Gastrocnemius medialis (tissue), 4 donors: ENCODE data around the gene NPFF. TPM values are rescaled to one million over a fixed set of nuclear protein-coding genes. Genes with fewer than 3 reads are reported as not detected.

Experiments used
- ATAC-seq, 2 donors: fragments of 150-250 bp; one replicate each; pipeline ENCODE4 v1.9.1; 2016
- DNase-seq, 2 donors: peaks; one replicate each; pipeline ENCODE4 v3.0.0-alpha.2; 2019
- H3K27ac ChIP-seq, 4 donors: fragments of 200-600 bp; sonication (generic); 1 replicate in 1 of 4; 2 replicates in 3 of 4; pipeline ENCODE4 v1.5.1; 2016 to 2018; ENCODE audit warnings: mild to moderate bottlenecking in 2 of 4, moderate library complexity in 1 of 4
- H3K27me3 ChIP-seq, 3 donors: fragments of 200-600 bp; sonication (generic) in 2 of 3; 1 replicate in 1 of 3; 2 replicates in 2 of 3; pipeline versions ENCODE4 v1.5.1 to v1.6.0; 2016 to 2019; ENCODE audit warnings: mild to moderate bottlenecking in 1 of 3, moderate library complexity in 1 of 3
- H3K36me3 ChIP-seq, 2 donors: fragments of 200-600 bp; sonication (generic) in 1 of 2; one replicate each; pipeline ENCODE4 v1.5.1; 2017 to 2018
- H3K4me1 ChIP-seq, 2 donors: fragments of 200-600 bp; sonication (generic) in 1 of 2; one replicate each; pipeline ENCODE4 v1.5.1; 2016 to 2017; ENCODE audit warnings: mild to moderate bottlenecking in 2 of 2
- H3K4me3 ChIP-seq, 4 donors: fragments of 200-600 bp; sonication (generic) in 3 of 4; 1 replicate in 1 of 4; 2 replicates in 3 of 4; pipeline ENCODE4 v1.5.1; 2016 to 2019; ENCODE audit warnings: mild to moderate bottlenecking in 2 of 4
- H3K9me3 ChIP-seq, 3 donors: fragments of 200-600 bp; sonication (generic) in 2 of 3; 1 replicate in 1 of 3; 2 replicates in 2 of 3; pipeline ENCODE4 v1.5.1; 2016 to 2019
- POLR2A ChIP-seq, 2 donors: fragments of 450-650 bp; IDR thresholded peaks; one replicate each; pipeline ENCODE4 v1.6.1; 2017; ENCODE audit warnings: antibody characterized with exemption in 2 of 2, mild to moderate bottlenecking in 2 of 2, moderate library complexity in 2 of 2
- in situ Hi-C, 4 donors: fragments of 200-750 bp; cut with MboI; loops; one replicate each; pipeline versions ENCODE4 v1.15.0 to v1.8.0; 2017; ENCODE audit warnings: low sequenced_read_pairs in 4 of 4
- intact Hi-C: fragments of 100-400 bp; cut with DNase I; formaldehyde crosslinking; loops from one replicate; pipeline ENCODE4 v1.15.1; 2023; ENCODE audit warnings: low total_unique reads
- total RNA-seq, 4 donors: library from RNA; depleted of rRNA; stranded (reverse); fragments of >200 nt; gene quantifications; one replicate each; pipeline versions ENCODE4 v1.1.0 to v1.2.3, GENCODE V29; 2016
- TF ChIP-seq, protein P1 (sequence below), 5 experiments: fragments of 450-650 bp in 3 of 5; fragments of 200-600 bp in 2 of 5; sonication (generic) in 2 of 5; IDR thresholded peaks in 4 of 5; conservative IDR thresholded peaks in 1 of 5; 1 replicate in 4 of 5; 2 replicates in 1 of 5; pipeline ENCODE4 v1.5.1; 2016 to 2019; ENCODE audit warnings: antibody characterized with exemption in 5 of 5, mild to moderate bottlenecking in 3 of 5, moderate library complexity in 3 of 5

Gene NPFF
- total RNA-seq, 4 donors from 2014 or later, result not detected

DNA sequence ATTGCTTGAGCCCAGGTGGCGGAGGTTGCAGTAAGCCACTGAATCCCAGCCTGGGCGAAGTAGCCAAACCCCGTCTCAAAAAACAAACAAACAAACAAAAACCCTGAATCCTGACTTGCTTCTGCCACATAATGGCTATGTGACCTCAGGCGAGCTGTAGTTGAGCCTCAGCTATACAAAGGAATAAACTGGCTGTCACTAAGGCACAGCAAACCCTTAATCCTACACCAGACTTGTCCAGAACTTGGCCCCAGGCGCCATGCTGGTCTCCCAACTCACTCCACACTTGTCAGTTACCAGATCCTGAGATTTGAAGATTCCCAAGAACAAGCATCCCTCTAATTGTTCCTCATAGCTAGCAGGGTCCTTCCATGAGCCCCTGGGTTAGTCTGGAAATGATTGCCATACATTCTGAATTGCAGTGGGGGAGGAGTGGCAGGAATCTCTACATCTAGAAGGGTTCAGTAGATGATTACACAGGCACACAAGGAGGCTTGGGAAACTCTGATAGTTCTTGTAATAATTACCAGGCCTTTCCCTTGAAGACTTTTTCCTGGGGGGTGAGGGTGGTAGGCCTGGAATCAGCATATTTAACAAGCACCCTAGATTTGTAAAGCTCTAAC, 17.9 kb downstream of the NPFF start:
- DNase-seq (peak in 1 of 2 donors; percentile 13), ATAC-seq (no peak)
- TF ChIP-seq, protein P1, sequence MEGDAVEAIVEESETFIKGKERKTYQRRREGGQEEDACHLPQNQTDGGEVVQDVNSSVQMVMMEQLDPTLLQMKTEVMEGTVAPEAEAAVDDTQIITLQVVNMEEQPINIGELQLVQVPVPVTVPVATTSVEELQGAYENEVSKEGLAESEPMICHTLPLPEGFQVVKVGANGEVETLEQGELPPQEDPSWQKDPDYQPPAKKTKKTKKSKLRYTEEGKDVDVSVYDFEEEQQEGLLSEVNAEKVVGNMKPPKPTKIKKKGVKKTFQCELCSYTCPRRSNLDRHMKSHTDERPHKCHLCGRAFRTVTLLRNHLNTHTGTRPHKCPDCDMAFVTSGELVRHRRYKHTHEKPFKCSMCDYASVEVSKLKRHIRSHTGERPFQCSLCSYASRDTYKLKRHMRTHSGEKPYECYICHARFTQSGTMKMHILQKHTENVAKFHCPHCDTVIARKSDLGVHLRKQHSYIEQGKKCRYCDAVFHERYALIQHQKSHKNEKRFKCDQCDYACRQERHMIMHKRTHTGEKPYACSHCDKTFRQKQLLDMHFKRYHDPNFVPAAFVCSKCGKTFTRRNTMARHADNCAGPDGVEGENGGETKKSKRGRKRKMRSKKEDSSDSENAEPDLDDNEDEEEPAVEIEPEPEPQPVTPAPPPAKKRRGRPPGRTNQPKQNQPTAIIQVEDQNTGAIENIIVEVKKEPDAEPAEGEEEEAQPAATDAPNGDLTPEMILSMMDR (IDR thresholded peaks at IDR 0.05 in 4 of 5, conservative IDR thresholded peaks at IDR 0.05 in 1 of 5), result no peak
- TF ChIP-seq POLR2A (IDR thresholded peaks at IDR 0.05), result no peak
- in situ Hi-C loops, result no loop called here
- Histone ChIP-seq H3K36me3 (peaks cover 0 to 10% of the 10 kb centered on the region in 2 donors), H3K4me3 (no peak overlapping the region), H3K27me3 (no peaks in the 10 kb centered on the region), H3K9me3 (no peaks in the 10 kb centered on the region), H3K4me1 (peaks cover 13 to 14% of the 10 kb centered on the region in 2 donors), H3K27ac (no peak overlapping the region)
- intact Hi-C loops, result no loop called here

DNA sequence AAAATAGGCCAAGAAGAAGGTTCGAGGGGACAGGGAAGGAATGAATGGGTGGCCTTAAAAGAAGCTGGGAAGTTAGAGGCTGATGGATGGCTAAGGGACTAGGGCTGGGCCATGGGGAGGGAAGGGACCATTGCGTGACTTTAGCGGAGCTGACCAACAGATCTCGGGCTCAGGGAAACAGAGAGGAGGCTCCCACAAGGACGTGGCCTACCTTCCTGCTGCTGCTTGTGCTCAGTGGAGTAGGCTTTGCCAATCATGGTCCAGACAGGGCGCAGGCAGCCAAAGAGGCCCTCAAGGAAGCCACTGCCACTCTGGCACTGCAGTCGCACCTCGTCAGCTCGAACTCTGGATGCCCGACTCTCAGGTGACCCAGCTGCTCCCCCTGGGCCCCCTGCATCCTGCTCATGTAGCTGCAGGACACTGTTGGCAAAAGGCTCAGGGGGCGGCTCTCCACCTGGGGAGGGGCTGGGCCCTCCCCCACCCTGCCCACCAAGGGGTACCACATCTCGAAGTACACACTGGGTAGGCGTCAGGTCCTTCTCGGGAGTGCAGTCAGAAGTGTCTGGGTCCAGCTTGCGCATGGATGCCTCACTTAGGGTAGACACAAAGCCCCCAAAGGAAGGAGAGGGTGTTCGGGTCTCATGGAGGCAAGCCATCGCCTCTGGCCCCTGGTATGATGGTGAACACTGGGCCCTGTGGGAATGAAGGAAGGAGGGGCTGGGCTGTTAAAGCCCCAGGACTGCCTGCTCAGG, 20.4 kb downstream of the NPFF start:
- no peaks in the 10 kb centered on the region for H3K27me3 ChIP-seq
- DNase-seq (peak in 1 of 2 donors; percentile 25), ATAC-seq (no peak)
- peaks cover 0 to 10% of the 10 kb centered on the region in 2 donors for H3K36me3 ChIP-seq
- no peaks in the 10 kb centered on the region for H3K9me3 ChIP-seq
- in situ Hi-C loops, result no loop called here
- no peak for TF ChIP-seq POLR2A (IDR thresholded peaks at IDR 0.05)
- TF ChIP-seq, protein P1 (IDR thresholded peaks at IDR 0.05 in 4 of 5, conservative IDR thresholded peaks at IDR 0.05 in 1 of 5), result no peak
- peaks cover 0 to under 1% of the 10 kb centered on the region in 2 donors for H3K4me1 ChIP-seq
- intact Hi-C loops, result no loop called here
- no peak overlapping the region for H3K27ac ChIP-seq
- no peak overlapping the region for H3K4me3 ChIP-seq

- H3K4me3 ChIP-seq, result no peak overlapping the region
- ATAC-seq (no peak), DNase-seq (peak in 1 of 2 donors; percentile 21)
- H3K9me3 ChIP-seq, result no peaks in the 10 kb centered on the region
- no peaks in the 10 kb centered on the region for H3K27me3 ChIP-seq
- no peak overlapping the region for H3K27ac ChIP-seq
- in situ Hi-C loops (no loop called here), intact Hi-C loops (no loop called here)
- H3K4me1 ChIP-seq, result no peaks in the 10 kb centered on the region
- no peak for TF ChIP-seq POLR2A (IDR thresholded peaks at IDR 0.05)
- TF ChIP-seq, protein P1 (IDR thresholded peaks at IDR 0.05 in 4 of 5, conservative IDR thresholded peaks at IDR 0.05 in 1 of 5), result no peak
- H3K36me3 ChIP-seq, result peaks cover 0 to 14% of the 10 kb centered on the region in 2 donors
These were observed 21.1 kb downstream of the NPFF start for GRCh38 chr12:53485955-53486735.

GRCh38 chr12:53484686-53485575, 22.4 kb downstream of the NPFF start:
- peak in 1 of 2 donors; percentile 12 for DNase-seq
- no peaks in the 10 kb centered on the region for H3K4me1 ChIP-seq
- no peaks in the 10 kb centered on the region for H3K9me3 ChIP-seq
- peaks cover 0 to 26% of the 10 kb centered on the region in 2 donors for H3K36me3 ChIP-seq
- ATAC-seq, result no peak
- in situ Hi-C loops, result no loop called here
- H3K27me3 ChIP-seq, result no peaks in the 10 kb centered on the region
- H3K4me3 ChIP-seq, result no peak overlapping the region
- H3K27ac ChIP-seq, result no peak overlapping the region
- no peak for TF ChIP-seq POLR2A (IDR thresholded peaks at IDR 0.05)
- TF ChIP-seq, protein P1 (IDR thresholded peaks at IDR 0.05 in 4 of 5, conservative IDR thresholded peaks at IDR 0.05 in 1 of 5), result no peak
- intact Hi-C loops, result no loop called here
